HG03378 (cell line): ENCODE results near the gene CACNA1A.
"Not testable (repeated sequence)": the region's sequence is repeated elsewhere in the genome, so short reads cannot be mapped to it uniquely, and the experiment has no call there.

Source experiments
- ATAC-seq: cut with Tn5 transposase; IDR thresholded peaks from one replicate; pipeline ENCODE4 v1.9.1; 2021; ENCODE audit warnings: mild to moderate bottlenecking, moderate library complexity; ENCODE audit not compliant: unreplicated experiment

CACNA1A gene

GRCh38 chr19:13282486-13283065, 223.7 kb downstream of the CACNA1A start:
- no peak for ATAC-seq

- ATAC-seq = no peak
These were observed 224.6 kb downstream of the CACNA1A start for GRCh38 chr19:13281567-13282291.

GRCh38 chr19:13277104-13277809, 229.0 kb downstream of the CACNA1A start:
- no peak for ATAC-seq

DNA sequence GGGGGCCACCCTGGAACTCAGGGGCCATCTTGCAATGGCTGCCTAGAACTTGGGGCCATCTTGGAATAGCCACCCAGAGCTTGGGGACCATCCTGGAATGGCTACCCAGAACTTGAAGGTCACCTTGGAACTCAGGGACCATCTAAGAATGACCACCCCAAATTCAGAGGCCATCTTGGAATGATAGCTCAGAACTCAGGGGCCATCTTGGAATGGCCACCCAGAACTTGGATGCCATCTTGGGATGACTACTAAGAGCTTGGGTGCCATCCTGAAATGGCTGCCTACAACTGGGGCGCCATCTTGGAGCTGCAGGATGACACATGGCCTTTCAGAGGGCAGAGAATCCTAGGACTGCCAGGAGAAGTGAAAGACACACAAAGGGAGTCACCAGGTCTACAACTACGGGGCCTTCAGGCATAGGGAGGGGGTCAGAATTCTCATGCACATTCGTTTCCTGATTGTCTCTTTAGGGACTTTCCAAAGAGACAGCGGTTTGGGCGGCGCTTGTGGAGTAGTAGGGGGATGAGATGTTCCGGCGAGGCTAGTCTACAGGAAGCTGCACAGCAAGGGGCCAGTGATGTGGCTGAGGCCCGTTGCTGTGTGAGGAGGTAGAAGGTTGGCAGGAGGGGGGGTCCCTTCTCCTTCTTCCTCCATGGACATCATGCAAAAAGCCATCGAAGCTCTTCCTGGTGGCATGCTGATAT, 231.1 kb downstream of the CACNA1A start:
- ATAC-seq = no peak

GRCh38 chr19:13270514-13271105, 235.7 kb downstream of the CACNA1A start:
- ATAC-seq = no peak

DNA sequence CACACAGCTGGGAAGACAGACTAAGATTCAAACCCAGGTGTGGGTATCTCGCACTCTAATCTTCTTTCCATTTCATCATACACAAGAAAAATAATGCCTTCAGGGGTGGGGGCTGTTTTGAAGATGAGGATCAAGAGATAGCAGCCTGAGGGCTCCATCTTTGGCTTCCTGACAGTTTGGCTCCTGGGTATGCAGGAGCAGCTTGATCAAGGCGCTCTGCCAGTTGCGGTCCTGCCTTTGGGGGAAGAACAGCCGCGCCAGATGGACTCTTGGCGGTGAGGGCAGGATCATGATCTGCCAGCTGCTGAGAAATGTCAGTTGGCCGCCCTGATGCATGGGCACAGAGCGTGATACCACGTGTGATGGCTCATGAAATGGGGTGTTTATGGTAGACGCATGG, 236.9 kb downstream of the CACNA1A start:
- ATAC-seq = no peak

- no peak for ATAC-seq
These were observed 238.4 kb downstream of the CACNA1A start for GRCh38 chr19:13267889-13268288.

GRCh38 chr19:13267131-13267530, 239.1 kb downstream of the CACNA1A start:
- no peak for ATAC-seq

- ATAC-seq = no peak
These were observed 243.8 kb downstream of the CACNA1A start for GRCh38 chr19:13262450-13262849.

GRCh38 chr19:13260883-13261653, 245.2 kb downstream of the CACNA1A start:
- ATAC-seq = peak; percentile 80

GRCh38 chr19:13256918-13257317, 249.4 kb downstream of the CACNA1A start:
- no peak for ATAC-seq

GRCh38 chr19:13256398-13256797, 249.9 kb downstream of the CACNA1A start:
- ATAC-seq = not testable (repeated sequence)

- ATAC-seq = no peak
These were observed 250.6 kb downstream of the CACNA1A start for GRCh38 chr19:13255719-13256059.

DNA sequence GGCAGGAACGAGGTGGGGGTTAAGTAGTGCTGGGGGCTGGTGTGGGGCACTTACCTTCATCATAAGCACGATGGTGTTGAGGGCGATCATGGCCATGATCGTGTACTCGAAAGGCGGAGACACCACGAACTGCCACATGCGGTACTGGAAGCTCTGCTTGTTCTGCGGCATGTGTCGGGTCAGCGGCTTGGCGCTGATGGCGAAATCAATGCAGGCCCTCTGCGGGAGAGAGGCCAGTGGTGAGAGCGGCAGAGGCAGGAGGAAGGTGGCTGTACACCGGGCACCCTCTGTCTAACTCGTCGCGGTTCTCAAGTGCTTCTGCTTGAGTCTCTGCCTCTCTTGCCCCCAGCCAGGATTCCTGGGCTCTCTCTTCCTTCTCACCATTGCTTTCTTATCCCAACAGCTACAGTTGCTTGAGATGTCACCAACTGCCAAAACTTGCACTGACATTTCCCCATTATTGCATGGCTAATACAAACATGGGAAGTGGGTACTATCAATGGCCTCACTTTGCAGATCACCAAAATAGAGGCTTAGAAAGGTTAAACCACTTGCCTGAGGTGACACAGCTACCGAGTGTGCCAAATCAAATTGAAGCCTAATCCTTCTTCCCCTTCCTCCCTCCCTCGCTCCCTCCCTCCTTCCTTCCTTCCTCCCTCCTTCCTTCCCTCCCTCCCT, 251.1 kb downstream of the CACNA1A start:
- no peak for ATAC-seq

DNA sequence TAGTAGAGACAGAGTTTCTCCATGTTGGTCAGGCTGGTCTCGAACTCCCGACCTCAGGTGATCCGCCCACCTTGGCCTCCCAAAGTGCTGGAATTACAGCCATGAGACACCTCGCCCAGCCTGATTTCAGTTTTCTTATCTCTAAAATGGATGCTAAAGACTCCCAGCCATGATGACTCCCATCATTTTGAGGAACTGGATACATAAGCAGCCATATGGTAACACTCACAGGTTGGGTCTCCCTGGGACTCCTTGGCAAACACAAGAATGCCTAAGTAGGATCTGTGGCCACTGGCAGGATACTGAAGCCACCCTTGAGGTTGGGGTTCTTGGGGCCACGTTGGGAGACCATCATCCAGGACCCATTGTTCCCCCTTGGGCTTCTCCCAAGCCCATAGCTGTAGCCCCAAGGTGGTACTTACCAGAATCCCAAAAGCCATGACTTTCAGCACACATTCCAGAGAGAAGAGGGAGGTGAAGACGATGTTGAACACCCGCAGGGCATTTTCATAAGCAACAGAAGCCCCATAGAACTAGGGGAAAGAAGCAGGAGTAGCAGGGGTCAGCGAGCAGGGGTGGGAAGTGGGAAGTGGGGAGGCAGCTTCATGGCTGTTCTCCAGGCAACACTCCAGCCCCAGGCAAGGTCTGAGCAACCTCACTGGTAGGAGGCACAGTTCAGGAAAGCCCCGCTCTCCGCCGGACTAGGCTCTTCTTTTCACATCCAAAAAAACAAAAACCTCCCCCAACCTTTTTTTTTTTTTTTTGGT, 253.5 kb downstream of the CACNA1A start:
- ATAC-seq = no peak

DNA sequence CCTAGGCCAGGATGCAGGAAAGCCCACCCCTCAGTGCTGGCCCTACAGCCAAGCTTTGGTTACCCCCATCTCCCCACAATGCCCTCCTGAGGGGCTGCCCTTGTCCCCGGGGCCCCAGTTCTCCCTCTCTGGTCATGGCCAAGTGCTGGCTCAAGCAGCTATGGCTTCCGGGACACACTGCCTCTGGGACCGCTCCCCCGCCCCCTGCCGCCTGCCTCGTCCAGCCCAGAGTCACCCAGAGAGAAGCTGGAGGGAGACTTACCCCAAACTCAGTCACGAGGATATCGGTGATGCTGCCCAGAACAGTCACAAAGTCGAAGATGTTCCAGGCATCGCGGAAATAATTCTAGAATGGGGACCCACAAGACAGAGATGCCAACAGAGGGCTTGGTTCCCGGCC, 261.4 kb downstream of the CACNA1A start:
- ATAC-seq = no peak

DNA sequence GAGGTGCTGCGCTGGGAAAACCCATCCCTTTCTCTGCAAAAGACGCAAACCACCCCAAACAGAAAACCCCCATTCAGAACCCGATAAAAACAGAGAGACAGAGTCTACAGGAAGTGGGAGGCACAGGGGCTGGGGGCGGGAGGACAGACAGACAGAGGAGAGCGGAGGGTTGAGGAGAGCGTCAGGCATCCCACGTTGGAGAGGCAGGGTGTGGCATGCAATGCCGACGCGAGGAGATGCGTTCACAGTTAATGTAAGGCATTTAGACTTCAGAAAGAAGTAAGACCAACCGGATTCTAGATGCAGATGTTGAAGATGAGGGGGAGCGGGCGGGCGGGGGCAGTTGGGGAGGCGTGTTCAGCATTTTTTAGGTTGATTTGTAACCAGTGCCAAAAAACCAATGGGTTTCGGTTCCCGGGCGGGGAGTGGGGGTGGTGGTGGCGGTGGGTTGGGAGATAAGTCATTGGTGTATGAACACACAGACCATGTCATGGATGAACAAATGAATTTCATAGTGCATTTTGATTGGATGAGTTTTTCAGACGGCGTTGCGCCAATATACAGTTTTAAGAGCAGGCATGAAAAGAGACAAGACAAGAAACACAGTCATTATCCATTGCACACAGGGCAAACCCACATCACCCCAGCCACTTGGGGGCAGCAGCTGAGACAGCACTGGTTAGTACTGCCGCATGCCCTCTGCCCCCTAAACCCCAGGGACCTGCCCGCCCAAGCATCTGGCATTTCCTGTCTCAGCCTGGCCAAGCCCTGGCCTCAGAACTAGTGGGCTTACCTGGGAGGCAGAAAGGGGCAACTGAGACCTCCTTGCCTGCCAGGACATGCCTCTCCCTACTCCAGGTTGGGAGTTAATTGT, 264.8 kb downstream of the CACNA1A start:
- no peak for ATAC-seq

DNA sequence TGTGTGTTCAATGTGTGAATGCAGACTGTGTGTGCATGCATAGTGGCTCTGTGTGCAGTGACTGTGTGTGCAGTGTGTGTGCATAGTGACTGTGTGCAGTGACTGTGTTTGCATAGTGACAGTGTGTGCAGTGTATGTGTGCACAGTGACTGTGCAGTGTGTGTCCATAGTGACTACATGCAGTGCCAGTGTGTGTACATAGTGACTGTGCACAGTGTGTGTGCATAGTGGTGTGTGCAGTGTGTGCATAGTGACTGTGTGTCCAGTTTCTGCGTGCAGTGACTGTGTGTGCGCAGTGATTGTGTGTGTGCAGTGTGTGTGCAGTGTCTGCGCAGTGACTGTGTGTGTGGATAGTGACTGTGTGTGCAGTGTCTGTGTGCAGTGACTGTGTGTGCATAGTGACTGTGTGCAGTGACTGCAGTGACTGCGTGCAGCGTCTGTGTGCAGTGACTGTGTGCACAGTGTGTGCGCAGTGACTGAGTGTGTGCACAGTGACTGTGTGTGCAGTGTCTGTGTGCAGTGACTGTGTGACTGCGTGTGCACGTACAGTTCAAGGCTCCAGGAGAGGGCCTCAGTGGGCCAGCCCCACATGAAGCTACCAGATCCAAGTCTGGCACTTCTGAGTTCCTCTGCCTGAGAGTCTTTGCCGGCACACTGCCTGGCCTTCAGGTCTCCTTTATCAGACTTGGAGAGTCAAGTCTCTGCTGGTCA, 265.8 kb downstream of the CACNA1A start:
- ATAC-seq = no peak
